Activated naive CD4-positive, alpha-beta T cell treated with anti-CD3 and anti-CD28 coated beads, Interleukin-2, amount 10 ng/mL, durations not matched to agents 7 days and 5 days (primary cell): Measurements from ENCODE around the gene FAAP20.

Experiments
- CTCF ChIA-PET: fragments of 350-600 bp; sonication (Branson Sonifier 250); formaldehyde crosslinking; loops from one replicate; lab custom pipeline; 2021; ENCODE audit warnings: antibody characterized with exemption; lab: Charles Lee
- DNase-seq: peaks from one replicate; pipeline ENCODE4 v3.0.0-alpha.2; 2020
- H3K27ac Mint-ChIP-seq: one replicate; pipeline ENCODE4 v1.8.0; 2021; ENCODE audit warnings: mild to moderate bottlenecking, moderate library complexity, mixed read lengths
- H3K27me3 Mint-ChIP-seq: one replicate; pipeline ENCODE4 v1.8.0; 2021; ENCODE audit warnings: mild to moderate bottlenecking, mixed read lengths
- H3K36me3 Mint-ChIP-seq: one replicate; pipeline ENCODE4 v1.8.0; 2021; ENCODE audit warnings: mixed read lengths
- H3K4me1 Mint-ChIP-seq: one replicate; pipeline ENCODE4 v1.8.0; 2021; ENCODE audit warnings: mixed read lengths
- H3K4me3 Mint-ChIP-seq: one replicate; pipeline ENCODE4 v1.8.0; 2021; ENCODE audit warnings: mild to moderate bottlenecking, moderate library complexity, mixed read lengths
- H3K9me3 Mint-ChIP-seq: one replicate; pipeline ENCODE4 v1.8.0; 2021; ENCODE audit warnings: mixed read lengths

Gene FAAP20

GRCh38 chr1:2194319-2194897 is at the start of gene FAAP20:
TSS of gene FAAP20 (minus strand) at chr1:2194772. CDS start at chr1:2194749, 23 bp downstream.
- peaks cover 42% of the 10 kb centered on the region for H3K4me1 Mint-ChIP-seq
- no peaks in the 10 kb centered on the region for H3K27me3 Mint-ChIP-seq
- peak within 1 kb of the TSS; percentile 77 for H3K4me3 Mint-ChIP-seq
- CTCF ChIA-PET, result interaction anchor here (0.7 to 7.0 kb wide), 22 partner anchors 10 to 362 kb away, joined by 3 to 217 read pairs (median 5); partner anchors contain the start of genes MORN1, PANK4, PEX10 and RER1
- DNase-seq, result no peak
- no peaks in the 10 kb centered on the region for H3K9me3 Mint-ChIP-seq
- H3K27ac Mint-ChIP-seq, result peak within 1 kb of the TSS; percentile 93
- H3K36me3 Mint-ChIP-seq, result peaks cover 2% of the 10 kb centered on the region

GRCh38 chr1:2242814-2243725 is 48.5 kb upstream of the FAAP20 start:
- H3K27me3 Mint-ChIP-seq, result no peaks in the 10 kb centered on the region
- H3K27ac Mint-ChIP-seq, result no peak overlapping the region
- no peak for DNase-seq
- no peaks in the 10 kb centered on the region for H3K9me3 Mint-ChIP-seq
- H3K4me3 Mint-ChIP-seq, result no peak overlapping the region
- peaks cover 52% of the 10 kb centered on the region for H3K36me3 Mint-ChIP-seq
- CTCF ChIA-PET, result no interaction called here
- H3K4me1 Mint-ChIP-seq, result peaks cover 68% of the 10 kb centered on the region

GRCh38 chr1:2241820-2242219 is 47.2 kb upstream of the FAAP20 start:
- peaks cover 74% of the 10 kb centered on the region for H3K4me1 Mint-ChIP-seq
- H3K4me3 Mint-ChIP-seq, result no peak overlapping the region
- H3K9me3 Mint-ChIP-seq, result no peaks in the 10 kb centered on the region
- no peaks in the 10 kb centered on the region for H3K27me3 Mint-ChIP-seq
- peaks cover 52% of the 10 kb centered on the region for H3K36me3 Mint-ChIP-seq
- no peak for DNase-seq
- CTCF ChIA-PET, result interaction anchor here (1.9 kb wide), 1 partner anchor 47 kb away, joined by 6 read pairs; the partner anchor contains the start of gene FAAP20
- H3K27ac Mint-ChIP-seq, result no peak overlapping the region

- CTCF ChIA-PET, result interaction anchor here (0.8 to 1.9 kb wide), 3 partner anchors 20 to 49 kb away, joined by 3 to 6 read pairs (median 4); partner anchors contain the start of gene FAAP20
- peak; percentile 39 for DNase-seq
- Mint-ChIP-seq H3K9me3 (no peaks in the 10 kb centered on the region), H3K36me3 (peaks cover 54% of the 10 kb centered on the region), H3K27me3 (no peaks in the 10 kb centered on the region), H3K27ac (peak overlapping the region; percentile 49), H3K4me1 (peaks cover 77% of the 10 kb centered on the region), H3K4me3 (peak overlapping the region; percentile 26)
These were observed 45.9 kb upstream of the FAAP20 start for GRCh38 chr1:2240270-2241156.

- CTCF ChIA-PET, result no interaction called here
- DNase-seq, result no peak
- Mint-ChIP-seq H3K4me3 (no peak overlapping the region), H3K9me3 (no peaks in the 10 kb centered on the region), H3K4me1 (peaks cover 82% of the 10 kb centered on the region), H3K36me3 (peaks cover 51% of the 10 kb centered on the region), H3K27me3 (no peaks in the 10 kb centered on the region), H3K27ac (peak overlapping the region; percentile 49)
These were observed 44.9 kb upstream of the FAAP20 start for GRCh38 chr1:2239384-2239985.

GRCh38 chr1:2239013-2239370 is 44.4 kb upstream of the FAAP20 start:
- peaks cover 52% of the 10 kb centered on the region for H3K36me3 Mint-ChIP-seq
- H3K4me1 Mint-ChIP-seq, result peaks cover 85% of the 10 kb centered on the region
- H3K9me3 Mint-ChIP-seq, result no peaks in the 10 kb centered on the region
- DNase-seq, result no peak
- no peak overlapping the region for H3K27ac Mint-ChIP-seq
- no peak overlapping the region for H3K4me3 Mint-ChIP-seq
- no peaks in the 10 kb centered on the region for H3K27me3 Mint-ChIP-seq
- CTCF ChIA-PET, result no interaction called here

GRCh38 chr1:2238361-2239012 is 43.9 kb upstream of the FAAP20 start:
- H3K4me1 Mint-ChIP-seq, result peaks cover 86% of the 10 kb centered on the region
- H3K4me3 Mint-ChIP-seq, result no peak overlapping the region

GRCh38 chr1:2237773-2238172 is 43.2 kb upstream of the FAAP20 start:
- CTCF ChIA-PET, result no interaction called here
- H3K27ac Mint-ChIP-seq, result peak overlapping the region; percentile 81
- H3K9me3 Mint-ChIP-seq, result no peaks in the 10 kb centered on the region
- no peaks in the 10 kb centered on the region for H3K27me3 Mint-ChIP-seq
- DNase-seq, result no peak
- peaks cover 86% of the 10 kb centered on the region for H3K4me1 Mint-ChIP-seq
- H3K4me3 Mint-ChIP-seq, result peak overlapping the region; percentile 48
- H3K36me3 Mint-ChIP-seq, result peaks cover 45% of the 10 kb centered on the region

More at GRCh38 chr1:2238361-2239012, 43.9 kb upstream of the FAAP20 start:
- no peaks in the 10 kb centered on the region for H3K27me3 Mint-ChIP-seq
- H3K9me3 Mint-ChIP-seq, result no peaks in the 10 kb centered on the region
- H3K27ac Mint-ChIP-seq, result no peak overlapping the region
- CTCF ChIA-PET, result no interaction called here
- no peak for DNase-seq
- peaks cover 49% of the 10 kb centered on the region for H3K36me3 Mint-ChIP-seq

- Mint-ChIP-seq H3K36me3 (peaks cover 43% of the 10 kb centered on the region), H3K27me3 (no peaks in the 10 kb centered on the region), H3K27ac (peak overlapping the region; percentile 81), H3K9me3 (no peaks in the 10 kb centered on the region), H3K4me1 (peaks cover 84% of the 10 kb centered on the region), H3K4me3 (peak overlapping the region; percentile 48)
- CTCF ChIA-PET, result no interaction called here
- DNase-seq, result peak; percentile 79
These were observed 42.4 kb upstream of the FAAP20 start for GRCh38 chr1:2236695-2237677.

- Mint-ChIP-seq H3K4me1 (peaks cover 81% of the 10 kb centered on the region), H3K36me3 (peaks cover 47% of the 10 kb centered on the region), H3K27ac (peak overlapping the region; percentile 96), H3K27me3 (no peaks in the 10 kb centered on the region), H3K4me3 (peak overlapping the region; percentile 96), H3K9me3 (no peaks in the 10 kb centered on the region)
- DNase-seq, result no peak
- CTCF ChIA-PET, result interaction anchor here (0.7 to 3.0 kb wide), 3 partner anchors 9 to 80 kb away, joined by 3 to 25 read pairs (median 8); partner anchors contain the start of gene FAAP20
These were observed 40.9 kb upstream of the FAAP20 start for GRCh38 chr1:2235300-2235998.

GRCh38 chr1:2234762-2235113 is 40.2 kb upstream of the FAAP20 start:
- DNase-seq, result peak; percentile 58
- Mint-ChIP-seq H3K27me3 (no peaks in the 10 kb centered on the region), H3K9me3 (no peaks in the 10 kb centered on the region), H3K27ac (peak overlapping the region; percentile 96), H3K4me1 (peaks cover 73% of the 10 kb centered on the region), H3K4me3 (peak overlapping the region; percentile 96), H3K36me3 (peaks cover 43% of the 10 kb centered on the region)
- CTCF ChIA-PET, result interaction anchor here (1.1 to 3.7 kb wide), 5 partner anchors 35 to 147 kb away, joined by 5 to 25 read pairs (median 11); partner anchors contain the start of gene FAAP20
